Liver (tissue), 9 donors: ENCODE measurements around the gene PGRMC1. TPM values are rescaled to one million over a fixed set of nuclear protein-coding genes. Genes with fewer than 3 reads are reported as not detected.

Experiments used
- DNase-seq: peaks from one replicate; pipeline ENCODE4 v3.0.0-alpha.2; 2017; ENCODE audit warnings: low spot score
- H3K27ac ChIP-seq, 2 donors: one replicate each; pipeline ENCODE4 v1.7.0; 2013; ENCODE audit warnings: inconsistent platforms in 2 of 2, low read length in 2 of 2, control low read depth in 1 of 2, low read depth in 1 of 2, mild to moderate bottlenecking in 1 of 2
- H3K27me3 ChIP-seq, 4 donors: one replicate each; pipeline versions ENCODE4 v1.6.1 to v1.7.0; 2013; ENCODE audit warnings: low read length in 3 of 4, inconsistent platforms in 1 of 4, mild to moderate bottlenecking in 1 of 4, moderate library complexity in 1 of 4; ENCODE audit not compliant: control insufficient read depth in 4 of 4, insufficient read depth in 4 of 4
- H3K36me3 ChIP-seq, 4 donors: one replicate each; pipeline versions ENCODE4 v1.6.1 to v1.7.0; 2013; ENCODE audit warnings: low read length in 3 of 4, mild to moderate bottlenecking in 3 of 4, low read depth in 1 of 4, moderate library complexity in 1 of 4; ENCODE audit not compliant: control insufficient read depth in 4 of 4, insufficient read depth in 3 of 4
- H3K4me1 ChIP-seq, 4 donors: one replicate each; pipeline versions ENCODE4 v1.6.1 to v1.7.0; 2013; ENCODE audit warnings: low read length in 3 of 4, mild to moderate bottlenecking in 3 of 4, moderate library complexity in 1 of 4; ENCODE audit not compliant: control insufficient read depth in 4 of 4, insufficient read depth in 4 of 4
- H3K4me3 ChIP-seq, 3 donors: one replicate each; pipeline versions ENCODE4 v1.6.1 to v1.7.0; 2013; ENCODE audit warnings: low read length in 3 of 3, control low read depth in 1 of 3, low read depth in 1 of 3, mild to moderate bottlenecking in 1 of 3
- H3K9ac ChIP-seq, 2 donors: one replicate each; pipeline ENCODE4 v1.7.0; 2013; ENCODE audit warnings: low read length in 2 of 2, mild to moderate bottlenecking in 2 of 2, moderate library complexity in 2 of 2, control low read depth in 1 of 2, low read depth in 1 of 2
- H3K9me3 ChIP-seq, 4 donors: one replicate each; pipeline versions ENCODE4 v1.6.1 to v1.7.0; 2013; ENCODE audit warnings: low read length in 3 of 4; ENCODE audit not compliant: control insufficient read depth in 4 of 4
- ATF3 ChIP-seq: IDR thresholded peaks from 2 replicates; pipeline ENCODE4 v1.6.1; 2016; ENCODE audit warnings: antibody characterized with exemption
- CTCF ChIP-seq: fragments of 150-350 bp; IDR thresholded peaks from 2 replicates; pipeline ENCODE4 v1.5.1; 2017; ENCODE audit warnings: improper control_type of control experiment, low read depth, low read length; ENCODE audit not compliant: missing input control
- EGR1 ChIP-seq, 2 donors: IDR thresholded peaks; 2 replicates each; pipeline ENCODE4 v1.6.1; 2016 to 2018; ENCODE audit warnings: antibody characterized with exemption in 2 of 2, low read depth in 2 of 2
- FOXA1 ChIP-seq: IDR thresholded peaks from 2 replicates; pipeline ENCODE4 v1.6.1; 2016; ENCODE audit warnings: antibody characterized with exemption
- FOXA2 ChIP-seq: IDR thresholded peaks from 2 replicates; pipeline ENCODE4 v1.6.1; 2016; ENCODE audit warnings: antibody characterized with exemption
- GABPA ChIP-seq, 2 donors: IDR thresholded peaks in 1 of 2; conservative IDR thresholded peaks in 1 of 2; 2 replicates each; pipeline ENCODE4 v1.6.1; 2016; ENCODE audit warnings: antibody characterized with exemption in 2 of 2, mild to moderate bottlenecking in 1 of 2, moderate library complexity in 1 of 2
- HNF4A ChIP-seq, 2 donors: conservative IDR thresholded peaks; 2 replicates each; pipeline ENCODE4 v1.6.1; 2016; ENCODE audit warnings: antibody characterized with exemption in 2 of 2, mild to moderate bottlenecking in 2 of 2
- HNF4G ChIP-seq: IDR thresholded peaks from 2 replicates; pipeline ENCODE4 v1.6.1; 2016; ENCODE audit warnings: antibody characterized with exemption
- JUND ChIP-seq, 2 donors: IDR thresholded peaks; 2 replicates each; pipeline ENCODE4 v1.6.1; 2016; ENCODE audit warnings: antibody characterized with exemption in 2 of 2
- MAX ChIP-seq: IDR thresholded peaks from 2 replicates; pipeline ENCODE4 v1.6.1; 2016; ENCODE audit warnings: antibody characterized with exemption
- NR2F2 ChIP-seq: IDR thresholded peaks from 2 replicates; pipeline ENCODE4 v1.6.1; 2016; ENCODE audit warnings: antibody characterized with exemption
- RAD21 ChIP-seq, 2 donors: IDR thresholded peaks; 2 replicates each; pipeline ENCODE4 v1.6.1; 2016; ENCODE audit warnings: antibody characterized with exemption in 2 of 2, mild to moderate bottlenecking in 2 of 2
- RXRA ChIP-seq, 2 donors: IDR thresholded peaks; 2 replicates each; pipeline ENCODE4 v1.6.1; 2017 to 2018; ENCODE audit warnings: antibody characterized with exemption in 2 of 2, mild to moderate bottlenecking in 1 of 2
- SP1 ChIP-seq: IDR thresholded peaks from 2 replicates; pipeline ENCODE4 v1.6.1; 2018; ENCODE audit warnings: antibody characterized with exemption, mild to moderate bottlenecking
- TAF1 ChIP-seq: conservative IDR thresholded peaks from 2 replicates; pipeline ENCODE4 v1.6.1; 2016; ENCODE audit warnings: antibody characterized with exemption, mild to moderate bottlenecking
- YY1 ChIP-seq: IDR thresholded peaks from 2 replicates; pipeline ENCODE4 v1.6.1; 2016; ENCODE audit warnings: antibody characterized with exemption, mild to moderate bottlenecking
- WGBS: extraction: QIAGEN DNeasy Blood & Tissue Kit; methylation state at CpG from one replicate; pipeline ENCODE4 v1.1.7; 2013; 5-methylcytosine and 5-hydroxymethylcytosine counted together
- polyA plus RNA-seq, 2 donors: library from polyadenylated mRNA; stranded (reverse) in 1 of 2; unstranded in 1 of 2; fragments of 200-250 nt in 1 of 2; fragments of >200 nt in 1 of 2; fragmentation: Nextera tagmentation in 1 of 2; extraction: Ambion mirVana in 1 of 2; gene quantifications; one replicate each; pipeline versions ENCODE4 v1.2.1 to v1.2.3, GENCODE V29; 2013 to 2015
- total RNA-seq, 2 donors: library from RNA; depleted of rRNA; stranded (reverse); fragments of >200 nt; gene quantifications; one replicate each; pipeline ENCODE4 v1.2.3, GENCODE V29; 2014
- TF ChIP-seq, protein P1 (sequence below): IDR thresholded peaks from 2 replicates; pipeline ENCODE4 v1.6.1; 2016; ENCODE audit warnings: antibody characterized with exemption
- TF ChIP-seq, protein P2 (sequence below): IDR thresholded peaks from 2 replicates; pipeline ENCODE4 v1.6.1; 2016; ENCODE audit warnings: antibody characterized with exemption, mild to moderate bottlenecking
- donor health status: healthy.
- donor health status: healthy.
- donor health status: healthy.
- donor health status: healthy.
- donor health status: healthy.

Gene PGRMC1
- total and polyA plus RNA-seq, 4 donors, result 180 to 346 (median 290) TPM

GRCh38 chrX:119249891-119250290 lies 13.8 kb downstream of the PGRMC1 start:
- Histone ChIP-seq H3K4me1 (no peaks in the 10 kb centered on the region), H3K27ac (no peak overlapping the region), H3K36me3 (peaks cover 0 to 3% (median 1%) of the 10 kb centered on the region in 4 donors), H3K27me3 (no peaks in the 10 kb centered on the region), H3K4me3 (no peak overlapping the region), H3K9ac (no peak overlapping the region), H3K9me3 (no peaks in the 10 kb centered on the region)
- TF ChIP-seq, protein P1, sequence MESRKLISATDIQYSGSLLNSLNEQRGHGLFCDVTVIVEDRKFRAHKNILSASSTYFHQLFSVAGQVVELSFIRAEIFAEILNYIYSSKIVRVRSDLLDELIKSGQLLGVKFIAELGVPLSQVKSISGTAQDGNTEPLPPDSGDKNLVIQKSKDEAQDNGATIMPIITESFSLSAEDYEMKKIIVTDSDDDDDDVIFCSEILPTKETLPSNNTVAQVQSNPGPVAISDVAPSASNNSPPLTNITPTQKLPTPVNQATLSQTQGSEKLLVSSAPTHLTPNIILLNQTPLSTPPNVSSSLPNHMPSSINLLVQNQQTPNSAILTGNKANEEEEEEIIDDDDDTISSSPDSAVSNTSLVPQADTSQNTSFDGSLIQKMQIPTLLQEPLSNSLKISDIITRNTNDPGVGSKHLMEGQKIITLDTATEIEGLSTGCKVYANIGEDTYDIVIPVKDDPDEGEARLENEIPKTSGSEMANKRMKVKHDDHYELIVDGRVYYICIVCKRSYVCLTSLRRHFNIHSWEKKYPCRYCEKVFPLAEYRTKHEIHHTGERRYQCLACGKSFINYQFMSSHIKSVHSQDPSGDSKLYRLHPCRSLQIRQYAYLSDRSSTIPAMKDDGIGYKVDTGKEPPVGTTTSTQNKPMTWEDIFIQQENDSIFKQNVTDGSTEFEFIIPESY, result no peak
- TF ChIP-seq JUND (IDR thresholded peaks at IDR 0.05), result no peak
- no peak for TF ChIP-seq NR2F2
- no peak for TF ChIP-seq FOXA1
- TF ChIP-seq HNF4G, result no peak
- no peak for TF ChIP-seq TAF1
- TF ChIP-seq ATF3, result no peak
- no peak for TF ChIP-seq RXRA (IDR thresholded peaks at IDR 0.05)
- no peak for TF ChIP-seq SP1
- TF ChIP-seq MAX, result no peak
- TF ChIP-seq CTCF, result no peak
- TF ChIP-seq, protein P2, sequence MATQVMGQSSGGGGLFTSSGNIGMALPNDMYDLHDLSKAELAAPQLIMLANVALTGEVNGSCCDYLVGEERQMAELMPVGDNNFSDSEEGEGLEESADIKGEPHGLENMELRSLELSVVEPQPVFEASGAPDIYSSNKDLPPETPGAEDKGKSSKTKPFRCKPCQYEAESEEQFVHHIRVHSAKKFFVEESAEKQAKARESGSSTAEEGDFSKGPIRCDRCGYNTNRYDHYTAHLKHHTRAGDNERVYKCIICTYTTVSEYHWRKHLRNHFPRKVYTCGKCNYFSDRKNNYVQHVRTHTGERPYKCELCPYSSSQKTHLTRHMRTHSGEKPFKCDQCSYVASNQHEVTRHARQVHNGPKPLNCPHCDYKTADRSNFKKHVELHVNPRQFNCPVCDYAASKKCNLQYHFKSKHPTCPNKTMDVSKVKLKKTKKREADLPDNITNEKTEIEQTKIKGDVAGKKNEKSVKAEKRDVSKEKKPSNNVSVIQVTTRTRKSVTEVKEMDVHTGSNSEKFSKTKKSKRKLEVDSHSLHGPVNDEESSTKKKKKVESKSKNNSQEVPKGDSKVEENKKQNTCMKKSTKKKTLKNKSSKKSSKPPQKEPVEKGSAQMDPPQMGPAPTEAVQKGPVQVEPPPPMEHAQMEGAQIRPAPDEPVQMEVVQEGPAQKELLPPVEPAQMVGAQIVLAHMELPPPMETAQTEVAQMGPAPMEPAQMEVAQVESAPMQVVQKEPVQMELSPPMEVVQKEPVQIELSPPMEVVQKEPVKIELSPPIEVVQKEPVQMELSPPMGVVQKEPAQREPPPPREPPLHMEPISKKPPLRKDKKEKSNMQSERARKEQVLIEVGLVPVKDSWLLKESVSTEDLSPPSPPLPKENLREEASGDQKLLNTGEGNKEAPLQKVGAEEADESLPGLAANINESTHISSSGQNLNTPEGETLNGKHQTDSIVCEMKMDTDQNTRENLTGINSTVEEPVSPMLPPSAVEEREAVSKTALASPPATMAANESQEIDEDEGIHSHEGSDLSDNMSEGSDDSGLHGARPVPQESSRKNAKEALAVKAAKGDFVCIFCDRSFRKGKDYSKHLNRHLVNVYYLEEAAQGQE, result no peak
- TF ChIP-seq HNF4A (conservative IDR thresholded peaks at IDR 0.05), result no peak
- TF ChIP-seq EGR1 (IDR thresholded peaks at IDR 0.05; ENCODE audit: low read depth in 2 of 2), result no peak
- TF ChIP-seq YY1, result no peak
- no peak for TF ChIP-seq RAD21 (IDR thresholded peaks at IDR 0.05)
- no peak for TF ChIP-seq GABPA (IDR thresholded peaks at IDR 0.05 in 1 of 2, conservative IDR thresholded peaks at IDR 0.05 in 1 of 2)
- no peak for DNase-seq
- WGBS, result 95% methylated on average over 3 of the region's 3 CpGs

DNA sequence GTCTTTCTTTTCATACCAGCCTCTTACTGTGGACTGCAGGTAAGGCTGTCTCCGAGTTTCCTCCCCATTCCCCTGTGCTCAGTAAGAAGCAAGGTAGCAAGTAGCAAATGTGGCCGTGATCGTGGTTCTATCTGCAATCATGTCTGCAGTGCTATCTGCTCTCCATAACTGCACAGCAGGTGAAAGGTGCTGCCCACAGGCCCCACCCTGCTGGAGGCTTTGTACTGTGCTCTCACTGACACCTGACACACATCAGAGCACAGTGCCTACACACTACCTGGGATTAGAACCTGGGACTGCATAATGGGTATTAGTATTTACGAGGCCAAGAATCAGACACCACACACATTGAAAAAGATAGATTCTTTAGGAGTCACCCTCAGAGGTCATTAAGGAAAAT lies 15.3 kb downstream of the PGRMC1 start:
- 88% methylated on average over 4 of the region's 4 CpGs for WGBS

More for the DNA sequence above, 15.3 kb downstream of the PGRMC1 start:
- H3K9me3 ChIP-seq, result no peaks in the 10 kb centered on the region
- H3K27ac ChIP-seq, result no peak overlapping the region
- no peak overlapping the region for H3K4me3 ChIP-seq
- TF ChIP-seq ATF3, result no peak
- TF ChIP-seq SP1, result no peak
- TF ChIP-seq TAF1, result no peak
- TF ChIP-seq FOXA1, result no peak
- TF ChIP-seq, protein P1, result no peak
- no peak for TF ChIP-seq FOXA2
- TF ChIP-seq EGR1 (IDR thresholded peaks at IDR 0.05; ENCODE audit: low read depth in 2 of 2), result no peak
- no peak for TF ChIP-seq RXRA (IDR thresholded peaks at IDR 0.05)
- no peak for DNase-seq
- H3K36me3 ChIP-seq, result peaks cover 0 to 3% (median 1%) of the 10 kb centered on the region in 4 donors
- no peak overlapping the region for H3K9ac ChIP-seq
- H3K27me3 ChIP-seq, result no peaks in the 10 kb centered on the region
- H3K4me1 ChIP-seq, result no peaks in the 10 kb centered on the region
